ENCODE results near the gene OR2AG1.

The OR2AG1 gene

DNA sequence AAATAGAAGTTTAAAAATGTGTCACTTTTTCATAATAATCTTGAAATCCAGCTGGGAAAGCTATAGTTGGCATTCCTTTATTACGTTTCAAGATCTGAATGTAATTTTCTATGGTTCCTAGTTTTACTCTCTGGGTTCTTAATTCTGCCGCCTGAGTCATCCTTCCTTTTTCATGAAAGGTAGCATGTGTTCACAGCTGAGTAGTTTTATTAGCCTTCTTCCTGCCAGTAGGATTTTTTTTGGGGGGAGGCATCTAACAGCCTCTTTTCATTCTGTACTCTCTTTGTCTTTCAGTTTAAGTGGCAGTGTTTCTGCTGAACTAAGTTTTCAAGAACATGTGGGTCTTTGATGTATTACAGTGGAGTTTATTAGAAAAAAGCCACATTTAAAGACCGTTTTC is 47.5 kb upstream of the OR2AG1 start:
- Histone ChIP-seq H3K79me2 (ENCODE audit: low read length) (peaks cover 23% of the 10 kb centered on the region), H3F3A (ENCODE audit: insufficient read depth, low read length) (no peaks in the 10 kb centered on the region), H3K4me3 (ENCODE audit: low read length) (no peak overlapping the region), H4K20me1 (ENCODE audit: insufficient read depth, low read length) (no peaks in the 10 kb centered on the region), H3K27me3 (replicated peaks; ENCODE audit: insufficient read depth, low read length) (no peaks in the 10 kb centered on the region), H3K4me2 (ENCODE audit: low read depth, low read length) (no peak overlapping the region), H3K9ac (ENCODE audit: low read length) (no peak overlapping the region), H3K4me1 (ENCODE audit: low read length) (no peaks in the 10 kb centered on the region), H3K9me3 (replicated peaks; ENCODE audit: insufficient read depth, low read length) (no peaks in the 10 kb centered on the region), H2AFZ (ENCODE audit: low read length) (no peak overlapping the region), H3K27ac (ENCODE audit: low read length) (no peak overlapping the region), H3K36me3 (replicated peaks; ENCODE audit: insufficient read depth, low read length) (no peaks in the 10 kb centered on the region), H3K9me2 (replicated peaks; ENCODE audit: insufficient read depth, low read length) (no peaks in the 10 kb centered on the region)
- no peak for TF ChIP-seq EZH2 (optimal IDR thresholded peaks at IDR 0.05; ENCODE audit: low read depth, low read length)
- no peak for TF ChIP-seq EZH2phosphoT487 (IDR thresholded peaks at IDR 0.05; ENCODE audit: low read length)
- no peak for TF ChIP-seq CTCF (IDR thresholded peaks at IDR 0.05; ENCODE audit: low read length)
- no peak for DNase-seq

GRCh38 chr11:6736495-6737121 is 46.2 kb upstream of the OR2AG1 start:
- Histone ChIP-seq H3K36me3 (replicated peaks; ENCODE audit: insufficient read depth, low read length) (no peaks in the 10 kb centered on the region), H3K4me2 (ENCODE audit: low read depth, low read length) (no peak overlapping the region), H3K27ac (ENCODE audit: low read length) (no peak overlapping the region), H3K9me2 (replicated peaks; ENCODE audit: insufficient read depth, low read length) (no peaks in the 10 kb centered on the region), H2AFZ (ENCODE audit: low read length) (no peak overlapping the region), H4K20me1 (ENCODE audit: insufficient read depth, low read length) (no peaks in the 10 kb centered on the region), H3K9ac (ENCODE audit: low read length) (no peak overlapping the region), H3K79me2 (ENCODE audit: low read length) (peaks cover 28% of the 10 kb centered on the region), H3K4me1 (ENCODE audit: low read length) (no peaks in the 10 kb centered on the region), H3K27me3 (replicated peaks; ENCODE audit: insufficient read depth, low read length) (no peaks in the 10 kb centered on the region), H3K9me3 (replicated peaks; ENCODE audit: insufficient read depth, low read length) (no peaks in the 10 kb centered on the region), H3F3A (ENCODE audit: insufficient read depth, low read length) (no peaks in the 10 kb centered on the region), H3K4me3 (ENCODE audit: low read length) (no peak overlapping the region)
- DNase-seq, result no peak
- TF ChIP-seq EZH2phosphoT487 (IDR thresholded peaks at IDR 0.05; ENCODE audit: low read length) (no peak), CTCF (IDR thresholded peaks at IDR 0.05; ENCODE audit: low read length) (no peak), EZH2 (optimal IDR thresholded peaks at IDR 0.05; ENCODE audit: low read depth, low read length) (no peak)

GRCh38 chr11:6737872-6738466 is 44.9 kb upstream of the OR2AG1 start:
- Histone ChIP-seq H3K9ac (ENCODE audit: low read length) (no peak overlapping the region), H2AFZ (ENCODE audit: low read length) (no peak overlapping the region), H3K4me2 (ENCODE audit: low read depth, low read length) (no peak overlapping the region), H3K4me3 (ENCODE audit: low read length) (no peak overlapping the region), H3K79me2 (ENCODE audit: low read length) (peaks cover 41% of the 10 kb centered on the region), H3K36me3 (replicated peaks; ENCODE audit: insufficient read depth, low read length) (no peaks in the 10 kb centered on the region), H3K27ac (ENCODE audit: low read length) (no peak overlapping the region), H3K9me2 (replicated peaks; ENCODE audit: insufficient read depth, low read length) (no peaks in the 10 kb centered on the region), H3K4me1 (ENCODE audit: low read length) (no peaks in the 10 kb centered on the region), H4K20me1 (ENCODE audit: insufficient read depth, low read length) (no peaks in the 10 kb centered on the region), H3K27me3 (replicated peaks; ENCODE audit: insufficient read depth, low read length) (no peaks in the 10 kb centered on the region), H3K9me3 (replicated peaks; ENCODE audit: insufficient read depth, low read length) (no peaks in the 10 kb centered on the region), H3F3A (ENCODE audit: insufficient read depth, low read length) (no peaks in the 10 kb centered on the region)
- DNase-seq, result peak; percentile 84
- TF ChIP-seq EZH2phosphoT487 (IDR thresholded peaks at IDR 0.05; ENCODE audit: low read length) (no peak), CTCF (IDR thresholded peaks at IDR 0.05; ENCODE audit: low read length) (peak; percentile 74)

Measured in MM.1S (cell line).